Smooth muscle cell (in vitro differentiated cells): ENCODE results near the gene EEIG2. TPM values are rescaled to one million over a fixed set of nuclear protein-coding genes. Genes with fewer than 3 reads are reported as not detected.

Source experiments
- DNase-seq: peaks from one replicate; lab custom pipeline; 2025; ENCODE audit not compliant: unreplicated experiment; lab: John Stamatoyannopoulos, UW
- H2AFZ ChIP-seq: fragments of 200-600 bp; sonication (generic); 2 replicates; pipeline ENCODE4 v1.6.0; 2016; ENCODE audit warnings: antibody characterized with exemption, low read depth, mild to moderate bottlenecking
- H3F3A ChIP-seq: fragments of 200-600 bp; sonication (generic); 2 replicates; pipeline ENCODE4 v1.6.0; 2017; ENCODE audit warnings: antibody characterized with exemption, low read depth
- H3K27ac ChIP-seq: fragments of 200-600 bp; sonication (generic); 2 replicates; pipeline ENCODE4 v1.5.1; 2016; ENCODE audit warnings: low read depth, mild to moderate bottlenecking
- H3K27me3 ChIP-seq: fragments of 200-600 bp; sonication (generic); 2 replicates; pipeline ENCODE4 v1.6.1; 2016; ENCODE audit warnings: low read depth, mild to moderate bottlenecking
- H3K36me3 ChIP-seq: fragments of 200-600 bp; sonication (generic); 2 replicates; pipeline ENCODE4 v1.5.1; 2016; ENCODE audit warnings: low read depth
- H3K4me1 ChIP-seq: fragments of 200-600 bp; sonication (generic); 2 replicates; pipeline ENCODE4 v1.5.1; 2016; ENCODE audit warnings: low read depth
- H3K4me2 ChIP-seq: fragments of 200-600 bp; sonication (generic); 2 replicates; pipeline ENCODE4 v1.6.0; 2016; ENCODE audit warnings: mild to moderate bottlenecking
- H3K4me3 ChIP-seq: fragments of 200-600 bp; sonication (generic); 2 replicates; pipeline ENCODE4 v1.5.1; 2016; ENCODE audit warnings: mild to moderate bottlenecking
- H3K79me2 ChIP-seq: fragments of 200-600 bp; sonication (generic); 2 replicates; pipeline ENCODE4 v1.6.0; 2016; ENCODE audit warnings: low read depth, mild to moderate bottlenecking
- H3K9ac ChIP-seq: fragments of 200-600 bp; sonication (generic); 2 replicates; pipeline ENCODE4 v1.6.0; 2016; ENCODE audit warnings: low read depth
- H3K9me3 ChIP-seq: fragments of 200-600 bp; sonication (generic); replicated peaks from 2 replicates; pipeline ENCODE4 v1.5.1; 2016; ENCODE audit warnings: low read depth
- H4K20me1 ChIP-seq: fragments of 200-600 bp; sonication (generic); 2 replicates; pipeline ENCODE4 v1.6.0; 2016; ENCODE audit warnings: low read depth
- CTCF ChIP-seq: fragments of 200-600 bp; sonication (generic); IDR thresholded peaks from 2 replicates; pipeline ENCODE4 v1.5.1; 2017; ENCODE audit warnings: borderline replicate concordance, mild to moderate bottlenecking, antibody characterized with exemption; ENCODE audit not compliant: insufficient read depth, poor library complexity, severe bottlenecking
- WGBS: methylation state at CpG from one replicate; pipeline ENCODE4 v1.1.7; 2016; ENCODE audit warnings: low lambda C conversion rate; 5-methylcytosine and 5-hydroxymethylcytosine counted together
- polyA plus RNA-seq: library from polyadenylated mRNA; unstranded; fragments of >200 nt; fragmentation: Nextera tagmentation; extraction: Ambion mirVana; gene quantifications from 2 replicates; pipeline ENCODE4 v1.2.1, GENCODE V29; 2016
- total RNA-seq: library from RNA; depleted of rRNA; stranded (reverse); fragments of >200 nt; gene quantifications from 2 replicates; pipeline ENCODE4 v1.2.3, GENCODE V29; 2014

EEIG2 gene
- total and polyA plus RNA-seq, 2 experiments from 2014 or later, result 3.7 to 8.0 TPM

GRCh38 chr1:108551137-108551862, 8.6 kb upstream of the EEIG2 start:
- Histone ChIP-seq H3K4me2 (no peak overlapping the region), H3K36me3 (no peaks in the 10 kb centered on the region), H3K27me3 (no peaks in the 10 kb centered on the region), H4K20me1 (no peaks in the 10 kb centered on the region), H3K9me3 (no peaks in the 10 kb centered on the region), H3K4me1 (no peaks in the 10 kb centered on the region), H3F3A (no peaks in the 10 kb centered on the region), H3K9ac (no peak overlapping the region), H3K4me3 (no peak overlapping the region), H3K79me2 (no peaks in the 10 kb centered on the region), H3K27ac (no peak overlapping the region), H2AFZ (no peak overlapping the region)
- no peak for DNase-seq
- WGBS, result 93% methylated on average over 2 of the region's 2 CpGs
- no peak for TF ChIP-seq CTCF

GRCh38 chr1:108553905-108554304, 6.0 kb upstream of the EEIG2 start:
- Histone ChIP-seq H3F3A (no peaks in the 10 kb centered on the region), H3K79me2 (no peaks in the 10 kb centered on the region), H3K36me3 (no peaks in the 10 kb centered on the region), H3K4me2 (no peak overlapping the region), H3K27ac (no peak overlapping the region), H3K27me3 (no peaks in the 10 kb centered on the region), H4K20me1 (no peaks in the 10 kb centered on the region), H3K4me3 (no peak overlapping the region), H3K9me3 (no peaks in the 10 kb centered on the region), H2AFZ (no peak overlapping the region), H3K9ac (no peak overlapping the region), H3K4me1 (no peaks in the 10 kb centered on the region)
- TF ChIP-seq CTCF, result no peak
- DNase-seq, result no peak
- 47% methylated on average over 4 of the region's 4 CpGs for WGBS

GRCh38 chr1:108554682-108555427, 5.0 kb upstream of the EEIG2 start:
- no peak overlapping the region for H2AFZ ChIP-seq
- no peaks in the 10 kb centered on the region for H3K9me3 ChIP-seq
- H3K4me1 ChIP-seq, result no peaks in the 10 kb centered on the region
- H4K20me1 ChIP-seq, result no peaks in the 10 kb centered on the region
- H3K79me2 ChIP-seq, result no peaks in the 10 kb centered on the region
- H3K9ac ChIP-seq, result no peak overlapping the region
- peaks cover 4% of the 10 kb centered on the region for H3F3A ChIP-seq
- H3K4me2 ChIP-seq, result no peak overlapping the region
- no peaks in the 10 kb centered on the region for H3K27me3 ChIP-seq
- no peak for TF ChIP-seq CTCF
- WGBS, result 46% methylated on average over 4 of the region's 4 CpGs
- no peak overlapping the region for H3K27ac ChIP-seq
- H3K36me3 ChIP-seq, result no peaks in the 10 kb centered on the region
- no peak for DNase-seq
- no peak overlapping the region for H3K4me3 ChIP-seq
